BJ (cell line): ENCODE data around the gene CPNE8. TPM values are rescaled to one million over a fixed set of nuclear protein-coding genes. Genes with fewer than 3 reads are reported as not detected.
"Not testable (repeated sequence)": the region's sequence is repeated elsewhere in the genome, so short reads cannot be mapped to it uniquely, and the experiment has no call there.

Experiments used
- CTCF ChIA-PET: fragments of 350-600 bp; formaldehyde crosslinking; extraction: SDS; loops from one replicate; lab custom pipeline; 2021; ENCODE audit warnings: antibody characterized with exemption, inconsistent platforms; lab: Yijun Ruan, JAX
- POLR2A ChIA-PET: fragments of 300-600 bp; sonication (Branson Sonifier 250); formaldehyde crosslinking; extraction: SDS; loops from one replicate; lab custom pipeline; 2021; ENCODE audit warnings: antibody characterized with exemption; lab: Charles Lee
- DNase-seq: peaks from one replicate; pipeline ENCODE4 v3.0.0-alpha.2; 2011; ENCODE audit warnings: low read depth
- H3K27me3 ChIP-seq: 2 replicates; pipeline ENCODE4 v1.6.0; 2011; ENCODE audit warnings: low read length; ENCODE audit not compliant: control insufficient read depth, insufficient read depth
- H3K36me3 ChIP-seq: 2 replicates; pipeline ENCODE4 v1.5.1; 2011; ENCODE audit warnings: low read length; ENCODE audit not compliant: control insufficient read depth, insufficient read depth
- H3K4me3 ChIP-seq: 2 replicates; pipeline ENCODE4 v1.5.1; 2011; ENCODE audit warnings: low read depth, mild to moderate bottlenecking, control low read depth, low read length
- polyA plus RNA-seq: library from polyadenylated mRNA; depleted of rRNA; stranded (reverse); fragments of >200 nt; gene quantifications from 2 replicates; pipeline ENCODE4 v1.2.3, GENCODE V29; 2011
- TF ChIP-seq, protein P1 (sequence below): IDR thresholded peaks from 2 replicates; pipeline ENCODE4 v1.5.1; 2011; ENCODE audit warnings: low read depth, mild to moderate bottlenecking, control low read depth, inconsistent platforms, low read length, moderate library complexity; ENCODE audit not compliant: insufficient read depth

Gene CPNE8
- polyA plus RNA-seq, 1 experiment: 0.47 TPM

DNA sequence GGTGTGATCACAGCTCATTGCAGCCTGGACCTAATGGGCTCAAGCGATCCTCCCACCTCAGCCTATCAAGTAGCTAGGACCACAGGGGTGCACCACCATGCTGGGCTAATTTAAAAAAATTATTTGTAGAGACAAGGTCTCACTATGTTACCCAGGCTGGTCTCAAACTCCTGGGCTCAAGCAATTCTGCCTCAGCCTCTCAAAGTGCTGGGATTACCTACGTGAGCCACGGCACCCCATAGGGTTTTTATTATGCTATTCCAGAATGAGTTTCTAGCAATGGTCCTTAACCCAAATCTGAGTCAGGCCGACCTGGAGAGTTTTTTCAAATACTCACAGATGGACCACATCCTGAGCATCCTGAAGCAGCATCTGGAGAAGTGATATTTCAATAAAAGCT lies 159.8 kb downstream of the CPNE8 start:
- ChIA-PET POLR2A (no interaction called here), CTCF (no interaction called here)
- no peaks in the 10 kb centered on the region for H3K36me3 ChIP-seq
- DNase-seq: no peak
- TF ChIP-seq, protein P1, sequence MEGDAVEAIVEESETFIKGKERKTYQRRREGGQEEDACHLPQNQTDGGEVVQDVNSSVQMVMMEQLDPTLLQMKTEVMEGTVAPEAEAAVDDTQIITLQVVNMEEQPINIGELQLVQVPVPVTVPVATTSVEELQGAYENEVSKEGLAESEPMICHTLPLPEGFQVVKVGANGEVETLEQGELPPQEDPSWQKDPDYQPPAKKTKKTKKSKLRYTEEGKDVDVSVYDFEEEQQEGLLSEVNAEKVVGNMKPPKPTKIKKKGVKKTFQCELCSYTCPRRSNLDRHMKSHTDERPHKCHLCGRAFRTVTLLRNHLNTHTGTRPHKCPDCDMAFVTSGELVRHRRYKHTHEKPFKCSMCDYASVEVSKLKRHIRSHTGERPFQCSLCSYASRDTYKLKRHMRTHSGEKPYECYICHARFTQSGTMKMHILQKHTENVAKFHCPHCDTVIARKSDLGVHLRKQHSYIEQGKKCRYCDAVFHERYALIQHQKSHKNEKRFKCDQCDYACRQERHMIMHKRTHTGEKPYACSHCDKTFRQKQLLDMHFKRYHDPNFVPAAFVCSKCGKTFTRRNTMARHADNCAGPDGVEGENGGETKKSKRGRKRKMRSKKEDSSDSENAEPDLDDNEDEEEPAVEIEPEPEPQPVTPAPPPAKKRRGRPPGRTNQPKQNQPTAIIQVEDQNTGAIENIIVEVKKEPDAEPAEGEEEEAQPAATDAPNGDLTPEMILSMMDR: no peak
- no peak overlapping the region for H3K4me3 ChIP-seq
- H3K27me3 ChIP-seq: no peaks in the 10 kb centered on the region

DNA sequence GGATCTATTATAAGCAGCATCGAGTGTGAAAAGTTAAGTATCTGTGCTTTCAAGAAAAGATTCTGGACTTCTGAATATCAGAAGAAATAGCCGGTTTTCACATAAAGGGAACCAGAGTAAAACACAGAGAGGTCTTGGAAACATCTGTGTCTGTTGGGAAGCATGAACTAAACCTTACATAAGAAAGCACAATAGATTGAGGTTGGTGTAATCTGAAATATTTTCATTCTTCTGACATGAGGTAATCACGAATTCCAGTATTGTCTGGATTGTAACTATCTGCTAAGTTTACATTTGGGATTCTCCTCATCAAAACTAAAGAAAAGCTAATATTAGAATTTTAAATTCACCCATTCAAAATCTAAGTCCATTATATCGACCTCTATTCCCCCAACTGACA lies 161.3 kb downstream of the CPNE8 start:
- CTCF ChIA-PET: no interaction called here
- no peak overlapping the region for H3K4me3 ChIP-seq
- POLR2A ChIA-PET: no interaction called here

DNA sequence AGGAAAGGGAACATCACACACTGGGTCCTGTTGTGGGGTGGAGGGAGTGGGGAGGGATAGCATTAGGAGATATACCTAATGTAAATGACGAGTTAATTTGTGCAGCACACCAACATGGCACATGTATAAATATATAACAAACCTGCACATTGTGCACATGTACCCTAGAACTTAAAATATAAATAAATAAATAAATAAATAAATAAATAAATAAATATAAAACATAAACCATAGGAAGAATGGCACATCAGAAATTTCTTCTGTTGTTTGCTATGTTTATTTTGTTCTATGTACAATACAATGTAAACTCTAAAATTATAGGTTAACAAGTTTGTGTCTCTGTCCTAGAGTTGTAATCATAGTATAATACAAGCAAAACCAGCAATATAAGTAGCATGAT lies 162.9 kb downstream of the CPNE8 start:
- H3K36me3 ChIP-seq, H3K4me3 ChIP-seq, DNase-seq, H3K27me3 ChIP-seq, POLR2A ChIA-PET, CTCF ChIA-PET: not testable (repeated sequence)

More for the DNA sequence above, 161.3 kb downstream of the CPNE8 start:
- H3K36me3 ChIP-seq: no peaks in the 10 kb centered on the region
- DNase-seq: no peak
- no peaks in the 10 kb centered on the region for H3K27me3 ChIP-seq
- TF ChIP-seq, protein P1: no peak

DNA sequence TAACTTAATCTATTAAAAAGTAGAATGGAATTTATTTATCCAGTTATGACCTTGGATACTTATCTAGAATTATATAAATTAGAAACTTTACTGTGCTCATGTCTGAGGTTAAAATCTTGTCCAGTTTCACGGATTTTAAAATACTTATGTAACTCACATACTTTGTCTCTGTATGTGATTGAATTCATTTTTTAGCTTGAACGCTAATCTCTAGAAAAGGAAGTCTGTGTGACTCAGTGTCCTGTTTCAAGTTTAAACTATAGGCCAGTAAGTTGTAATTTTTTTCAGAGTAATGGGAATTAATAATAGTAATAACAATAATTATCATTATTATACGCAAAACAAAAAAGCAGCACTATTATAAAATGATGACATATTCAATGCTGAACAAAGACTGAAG lies 168.6 kb downstream of the CPNE8 start:
- no peaks in the 10 kb centered on the region for H3K36me3 ChIP-seq
- ChIA-PET POLR2A (no interaction called here), CTCF (no interaction called here)
- no peak for DNase-seq
- no peak overlapping the region for H3K4me3 ChIP-seq
- TF ChIP-seq, protein P1: no peak
- no peaks in the 10 kb centered on the region for H3K27me3 ChIP-seq

DNA sequence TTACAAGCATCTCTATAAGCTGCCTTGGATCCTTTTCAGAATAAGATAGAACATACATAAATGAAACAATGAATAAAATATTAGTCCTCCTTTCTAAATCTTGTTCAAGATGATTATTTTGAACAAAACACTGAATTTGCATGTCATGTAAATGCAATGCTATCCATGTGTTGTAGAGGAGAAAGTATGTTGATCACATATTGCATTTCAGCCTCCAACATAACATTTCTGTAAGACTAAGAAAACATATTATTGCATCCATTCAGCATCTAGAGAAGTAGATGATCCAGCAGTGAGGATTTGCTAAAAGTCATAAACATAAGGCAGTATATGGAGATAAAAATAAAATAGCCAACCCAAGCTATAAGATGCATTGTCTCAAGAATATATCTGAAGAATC lies 172.6 kb downstream of the CPNE8 start:
- TF ChIP-seq, protein P1: no peak
- POLR2A ChIA-PET: no interaction called here
- H3K27me3 ChIP-seq: no peaks in the 10 kb centered on the region
- DNase-seq: no peak
- CTCF ChIA-PET: no interaction called here
- no peak overlapping the region for H3K4me3 ChIP-seq
- no peaks in the 10 kb centered on the region for H3K36me3 ChIP-seq

DNA sequence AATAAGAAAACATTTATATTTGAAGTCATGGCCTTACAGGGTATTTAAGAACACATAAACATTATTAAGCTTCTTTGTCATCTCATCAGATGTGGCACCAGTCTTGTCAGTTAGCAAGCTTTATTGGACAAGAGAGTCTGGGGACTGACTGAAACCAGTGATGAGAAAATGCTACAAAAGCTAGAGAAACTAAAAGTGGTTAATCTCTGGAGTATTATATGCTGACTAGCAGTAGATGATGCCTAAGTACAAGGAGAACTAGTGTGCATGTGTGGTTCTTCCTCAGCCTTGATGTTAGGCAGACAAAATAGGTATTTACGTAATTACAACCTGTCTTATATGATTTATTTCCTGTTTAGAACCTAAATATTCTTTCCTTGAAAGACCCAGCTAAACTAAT lies 176.5 kb downstream of the CPNE8 start:
- POLR2A ChIA-PET: no interaction called here
- CTCF ChIA-PET: no interaction called here

More for the DNA sequence above, 176.5 kb downstream of the CPNE8 start:
- no peaks in the 10 kb centered on the region for H3K27me3 ChIP-seq
- DNase-seq: no peak
- TF ChIP-seq, protein P1: no peak
- no peaks in the 10 kb centered on the region for H3K36me3 ChIP-seq
- no peak overlapping the region for H3K4me3 ChIP-seq
